H1 (cell line): ENCODE data around the gene TBC1D19. TPM values are rescaled to one million over a fixed set of nuclear protein-coding genes. Genes with fewer than 3 reads are reported as not detected.

Experiments used
- CTCF ChIA-PET: fragments of 300-600 bp; sonication (Branson Sonifier 250); formaldehyde crosslinking; loops from one replicate; lab custom pipeline; 2021; ENCODE audit not compliant: partially characterized antibody; lab: Charles Lee
- POLR2A ChIA-PET: fragments of 300-600 bp; sonication (Branson Sonifier 250); formaldehyde crosslinking; loops from one replicate; lab custom pipeline; 2021; ENCODE audit warnings: inconsistent platforms; ENCODE audit not compliant: partially characterized antibody; lab: Charles Lee
- DNase-seq, 2 experiments: peaks; one replicate each; pipeline versions ENCODE4 v3.0.0 to v3.0.0-alpha.2; 2010 to 2022; ENCODE audit warnings: low spot score in 2 of 2, low read depth in 1 of 2, mixed read lengths in 1 of 2
- FAIRE-seq: peaks from 2 replicates; lab custom pipeline; 2011; peaks lifted over from hg19 to GRCh38; lab: Jason Lieb, UNC
- H2AFZ ChIP-seq: 2 replicates; pipeline ENCODE4 v1.8.1; 2012; ENCODE audit warnings: low read length, inconsistent platforms
- H2AK5ac ChIP-seq: 2 replicates; pipeline ENCODE4 v1.6.1; 2013; ENCODE audit warnings: low read depth, low read length
- H2BK120ac ChIP-seq: replicated peaks from 2 replicates; pipeline ENCODE3; 2013; ENCODE audit warnings: low read depth, low read length, inconsistent platforms
- H2BK12ac ChIP-seq: 2 replicates; pipeline ENCODE4 v1.6.1; 2013; ENCODE audit warnings: low read depth, low read length
- H2BK15ac ChIP-seq: 2 replicates; pipeline ENCODE4 v1.6.1; 2013; ENCODE audit warnings: low read length
- H2BK20ac ChIP-seq: 2 replicates; pipeline ENCODE4 v1.6.1; 2013; ENCODE audit warnings: low read length
- H2BK5ac ChIP-seq: 2 replicates; pipeline ENCODE4 v1.6.1; 2013; ENCODE audit warnings: low read depth, low read length
- H3K14ac ChIP-seq: 2 replicates; pipeline ENCODE4 v1.6.1; 2013; ENCODE audit warnings: inconsistent platforms; ENCODE audit not compliant: insufficient read length
- H3K18ac ChIP-seq: 2 replicates; pipeline ENCODE4 v1.6.1; 2013; ENCODE audit warnings: low read length; ENCODE audit errors: extremely low read depth
- H3K23ac ChIP-seq: 2 replicates; pipeline ENCODE4 v1.6.1; 2013; ENCODE audit warnings: inconsistent platforms; ENCODE audit not compliant: insufficient read length
- H3K23me2 ChIP-seq: 2 replicates; pipeline ENCODE4 v1.6.1; 2013; ENCODE audit warnings: low read depth, low read length
- H3K27ac ChIP-seq: 2 replicates; pipeline ENCODE4 v1.6.1; 2011; ENCODE audit warnings: low read depth, low read length, inconsistent platforms
- H3K27me3 ChIP-seq, 4 experiments: replicated peaks in 1 of 4; 1 replicate in 1 of 4; 2 replicates in 3 of 4; pipeline versions ENCODE4 v1.6.1 to v1.8.1; 2011 to 2013; ENCODE audit warnings: low read length in 3 of 4, mild to moderate bottlenecking in 3 of 4, inconsistent platforms in 2 of 4, mixed read lengths in 2 of 4, moderate library complexity in 1 of 4; ENCODE audit not compliant: control insufficient read depth in 3 of 4, insufficient read depth in 3 of 4; ENCODE audit errors: extremely low read depth in 1 of 4
- H3K36me3 ChIP-seq, 4 experiments: 2 replicates each; pipeline versions ENCODE4 v1.6.1 to v1.8.1; 2011 to 2013; ENCODE audit warnings: mild to moderate bottlenecking in 4 of 4, low read length in 3 of 4, moderate library complexity in 2 of 4, control low read depth in 1 of 4, inconsistent platforms in 1 of 4; ENCODE audit not compliant: insufficient read depth in 4 of 4, control insufficient read depth in 2 of 4
- H3K4ac ChIP-seq: replicated peaks from 2 replicates; pipeline ENCODE3; 2013; ENCODE audit warnings: low read length, low read depth, mixed read lengths, inconsistent platforms; ENCODE audit not compliant: insufficient read length
- H3K4me1 ChIP-seq, 4 experiments: replicated peaks in 1 of 4; 1 replicate in 1 of 4; 2 replicates in 3 of 4; pipeline versions ENCODE4 v1.6.1 to v1.8.1; 2011 to 2013; ENCODE audit warnings: low read length in 3 of 4, inconsistent platforms in 2 of 4, mixed read lengths in 1 of 4; ENCODE audit not compliant: insufficient read depth in 4 of 4, control insufficient read depth in 3 of 4
- H3K4me2 ChIP-seq, 2 experiments: 2 replicates each; pipeline versions ENCODE4 v1.6.1 to v1.8.1; 2011 to 2013; ENCODE audit warnings: low read depth in 2 of 2, low read length in 2 of 2, control low read depth in 1 of 2, inconsistent platforms in 1 of 2, mild to moderate bottlenecking in 1 of 2; ENCODE audit not compliant: insufficient read depth in 1 of 2
- H3K4me3 ChIP-seq, 4 experiments: fragments of 200-600, 300-600 bp in 1 of 4; sonication (generic), shearing (Covaris generic), sonication (Bioruptor Twin) in 1 of 4; 2 replicates each; pipeline versions ENCODE4 v1.5.1 to v1.8.1; 2011 to 2016; ENCODE audit warnings: low read length in 4 of 4, low read depth in 3 of 4, control low read depth in 2 of 4, inconsistent platforms in 2 of 4, mild to moderate bottlenecking in 2 of 4, mixed read lengths in 1 of 4, moderate library complexity in 1 of 4; ENCODE audit not compliant: insufficient read depth in 2 of 4; ENCODE audit errors: extremely low read depth in 1 of 4
- H3K56ac ChIP-seq: replicated peaks from 2 replicates; pipeline ENCODE3; 2013; ENCODE audit warnings: low read depth, mild to moderate bottlenecking, mixed read lengths, low read length, inconsistent platforms; ENCODE audit not compliant: insufficient read length
- H3K79me1 ChIP-seq: 2 replicates; pipeline ENCODE4 v1.6.1; 2013; ENCODE audit warnings: low read depth, low read length, control low read depth
- H3K79me2 ChIP-seq, 2 experiments: 2 replicates each; pipeline versions ENCODE4 v1.6.1 to v1.8.1; 2012 to 2013; ENCODE audit warnings: low read length in 2 of 2, mild to moderate bottlenecking in 2 of 2, inconsistent platforms in 1 of 2; ENCODE audit not compliant: insufficient read depth in 2 of 2, control insufficient read depth in 1 of 2
- H3K9ac ChIP-seq, 4 experiments: replicated peaks in 1 of 4; 1 replicate in 1 of 4; 2 replicates in 3 of 4; pipeline versions ENCODE4 v1.6.1 to v1.8.1; 2011 to 2013; ENCODE audit warnings: low read depth in 3 of 4, low read length in 3 of 4, control low read depth in 2 of 4, mild to moderate bottlenecking in 2 of 4, moderate library complexity in 2 of 4, inconsistent platforms in 1 of 4; ENCODE audit errors: extremely low read depth in 1 of 4
- H3K9me3 ChIP-seq, 2 experiments: 2 replicates each; pipeline versions ENCODE4 v1.6.1 to v1.8.1; 2012 to 2013; ENCODE audit warnings: mild to moderate bottlenecking in 2 of 2, moderate library complexity in 2 of 2, control low read depth in 1 of 2, inconsistent platforms in 1 of 2, low read depth in 1 of 2, low read length in 1 of 2, mixed read lengths in 1 of 2; ENCODE audit not compliant: insufficient read depth in 2 of 2
- H4K20me1 ChIP-seq, 2 experiments: replicated peaks in 1 of 2; 2 replicates each; pipeline versions ENCODE3 to v1.8.1; 2011 to 2013; ENCODE audit warnings: inconsistent platforms in 2 of 2, low read length in 2 of 2, mild to moderate bottlenecking in 1 of 2; ENCODE audit not compliant: insufficient read depth in 2 of 2, control insufficient read depth in 1 of 2
- H4K5ac ChIP-seq: 2 replicates; pipeline ENCODE4 v1.6.1; 2013; ENCODE audit warnings: low read length, low read depth, mixed read lengths, inconsistent platforms; ENCODE audit not compliant: insufficient read length
- H4K8ac ChIP-seq: 2 replicates; pipeline ENCODE4 v1.8.0; 2013; ENCODE audit warnings: mild to moderate bottlenecking, moderate library complexity, low read length, inconsistent platforms; ENCODE audit not compliant: insufficient read depth; ENCODE audit errors: extremely low read depth
- H4K91ac ChIP-seq: replicated peaks from 2 replicates; pipeline ENCODE3; 2013; ENCODE audit warnings: low read length, mixed read lengths, inconsistent platforms; ENCODE audit not compliant: insufficient read length
- CHD1 ChIP-seq: IDR thresholded peaks from 2 replicates; pipeline ENCODE4 v1.6.1; 2012; ENCODE audit warnings: low read depth, low read length, improper control_type of control experiment
- RNF2 ChIP-seq: fragments of 200-900, 300-1000 bp; sonication (generic); IDR thresholded peaks from 2 replicates; pipeline ENCODE4 v1.7.1; 2016; ENCODE audit warnings: borderline replicate concordance, low read depth, mild to moderate bottlenecking, antibody characterized with exemption, low read length; ENCODE audit not compliant: poor library complexity, severe bottlenecking; ENCODE audit errors: missing control alignments
- SP4 ChIP-seq: IDR thresholded peaks from 2 replicates; pipeline ENCODE4 v1.6.1; 2012; ENCODE audit warnings: low read length, inconsistent platforms
- TBP ChIP-seq: IDR thresholded peaks from 2 replicates; pipeline ENCODE4 v1.6.1; 2011; ENCODE audit warnings: low read depth, low read length, improper control_type of control experiment
- WGBS, 2 experiments: shearing (Covaris generic) in 1 of 2; methylation state at CpG; one replicate each; pipeline versions ENCODE4 v1.1.6 to v1.1.7; 2013 to 2015; ENCODE audit warnings: low lambda C conversion rate in 2 of 2, mixed read lengths in 2 of 2, inconsistent platforms in 1 of 2, low coverage in 1 of 2, missing lambda C conversion rate in 1 of 2; ENCODE audit not compliant: insufficient replicate concordance in 2 of 2, insufficient coverage in 1 of 2, insufficient read length in 1 of 2; ENCODE audit errors: extremely low coverage in 1 of 2, missing lambda C conversion rate in 1 of 2; 5-methylcytosine and 5-hydroxymethylcytosine counted together
- polyA plus RNA-seq, 7 experiments: library from polyadenylated mRNA; depleted of rRNA in 3 of 7; stranded (reverse) in 5 of 7; unstranded in 2 of 7; fragments of >200 nt in 5 of 7; fragments of 200-250 nt in 2 of 7; gene quantifications; 1 replicate in 5 of 7; 2 replicates in 1 of 7; 4 replicates in 1 of 7; pipeline versions ENCODE4 v1.2.1 to v1.2.3, GENCODE V29; 2011 to 2013; ENCODE audit warnings: missing spikeins in 2 of 7, mixed read lengths in 2 of 7
- total RNA-seq: library from RNA; stranded (reverse); fragmentation: NEBNext Ultra II Directional; extraction: Animal tissue kit (Norgen Biotek cat#: 25700); gene quantifications from 2 replicates; pipeline ENCODE4 v1.2.1, GENCODE V29; 2021

Gene TBC1D19
- total and polyA plus RNA-seq, 2 of the 8 experiments (the other 6 are each of a cell fraction or from before 2014, with no cell fraction given) = 1.9 to 3.5 TPM

DNA sequence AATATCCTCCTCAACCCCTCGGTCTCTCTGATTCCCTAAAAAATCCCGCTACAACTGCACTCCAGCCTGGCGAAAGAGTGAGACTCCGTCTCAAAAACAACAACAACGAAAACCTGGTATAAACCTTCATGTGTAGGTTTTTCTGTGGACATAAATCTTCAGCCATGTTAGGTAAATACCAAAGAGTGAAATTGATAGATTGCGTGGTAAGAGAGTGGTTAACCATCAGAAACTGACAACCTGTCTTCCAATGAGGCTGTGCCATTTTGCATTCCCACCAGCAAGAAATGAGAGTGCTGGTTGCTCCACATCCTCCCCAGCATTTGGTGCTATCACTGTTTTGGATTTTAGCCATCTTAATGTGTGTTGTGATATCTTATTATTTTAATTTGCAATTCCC is 10.9 kb downstream of the TBC1D19 start:
- no peak overlapping the region for H3K18ac ChIP-seq
- 95% methylated on average over 6 of the region's 6 CpGs; no CpG with 5 or more reads in 1 of the 2 experiments for WGBS, 2 experiments
- no peak for FAIRE-seq
- TF ChIP-seq TBP (no peak), CHD1 (no peak), RNF2 (no peak), SP4 (no peak)

More for the DNA sequence above, 10.9 kb downstream of the TBC1D19 start:
- no peaks in the 10 kb centered on the region for H3K79me1 ChIP-seq
- no peak overlapping the region for H4K8ac ChIP-seq
- POLR2A ChIA-PET = no interaction called here
- no peak overlapping the region for H2BK20ac ChIP-seq
- no peak overlapping the region for H4K91ac ChIP-seq
- H3K23me2 ChIP-seq = no peaks in the 10 kb centered on the region
- no peak overlapping the region for H2BK15ac ChIP-seq
- no peaks in the 10 kb centered on the region for H3K9me3 ChIP-seq
- no peak overlapping the region for H3K4me2 ChIP-seq
- H3K27ac ChIP-seq = no peak overlapping the region
- no peaks in the 10 kb centered on the region for H3K36me3 ChIP-seq
- no peak overlapping the region for H3K56ac ChIP-seq
- no peak overlapping the region for H3K14ac ChIP-seq
- H2BK5ac ChIP-seq = no peak overlapping the region
- no peak overlapping the region for H4K5ac ChIP-seq
- no peak overlapping the region for H3K4me3 ChIP-seq
- H2BK12ac ChIP-seq = no peak overlapping the region
- no peak for DNase-seq
- no peak overlapping the region for H2BK120ac ChIP-seq
- no peak overlapping the region for H3K9ac ChIP-seq
- H3K79me2 ChIP-seq = no peaks in the 10 kb centered on the region
- no peak overlapping the region for H3K23ac ChIP-seq
- H3K4ac ChIP-seq = no peak overlapping the region
- H3K27me3 ChIP-seq = no peaks in the 10 kb centered on the region
- H3K4me1 ChIP-seq = no peaks in the 10 kb centered on the region
- H4K20me1 ChIP-seq = no peaks in the 10 kb centered on the region
- no peak overlapping the region; the same call in 1 of the 2 replicates for H2AK5ac ChIP-seq
- no peak overlapping the region for H2AFZ ChIP-seq
- CTCF ChIA-PET = interaction anchor here (0.6 kb wide), 1 partner anchor 220 kb away, joined by 4 read pairs; no protein-coding TSS in a partner anchor
